ENCODE data around the gene ZNF697. TPM values are rescaled to one million over a fixed set of nuclear protein-coding genes. Genes with fewer than 3 reads are reported as not detected.

The ZNF697 gene
- total and polyA plus RNA-seq, 2 of the 4 experiments (the other 2 are of a cell fraction): 6.2 to 10.2 TPM

DNA sequence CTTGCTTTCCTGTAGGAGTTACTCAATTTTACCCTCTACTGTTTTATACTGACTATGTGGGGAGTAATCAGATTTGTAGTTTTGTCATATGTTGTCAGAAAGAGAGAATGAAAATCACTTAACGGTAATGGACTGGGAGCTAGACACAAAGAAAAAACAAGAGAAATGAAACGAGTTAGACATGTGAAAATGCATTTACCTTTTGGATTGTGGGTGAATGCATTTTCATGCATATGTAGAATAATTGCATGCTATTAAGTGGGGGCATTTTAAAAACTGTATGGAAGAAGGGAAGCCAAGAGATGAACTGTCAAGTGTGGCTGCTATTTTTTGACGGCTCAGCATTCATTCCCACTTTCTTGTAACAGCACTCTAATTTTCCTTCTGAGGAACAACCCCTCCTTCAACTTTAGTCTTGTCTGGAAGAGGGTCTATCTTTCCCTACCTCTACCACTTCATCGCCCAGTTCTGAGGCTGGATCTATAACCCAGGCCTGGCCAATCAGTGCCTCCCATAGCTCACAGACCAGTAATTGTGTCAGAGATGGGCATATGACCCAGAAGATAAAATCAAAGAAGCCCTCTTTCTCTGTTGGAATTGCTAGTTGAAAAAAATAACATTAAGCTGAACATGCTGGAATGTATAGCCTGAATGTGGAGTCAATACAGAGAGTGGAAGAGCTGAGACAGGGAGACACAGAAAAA is 5.2 kb upstream of the ZNF697 start:
- no peak overlapping the region for H3K4ac ChIP-seq (ENCODE audit: low read depth, low read length)
- no peak for DNase-seq
- H3K4me3 ChIP-seq (ENCODE audit: insufficient read depth, low read depth, low read length): no peak overlapping the region
- H3K23ac ChIP-seq (ENCODE audit: low read depth, low read length): no peak overlapping the region
- H3K36me3 ChIP-seq (ENCODE audit: control insufficient read depth, insufficient read depth, low read length): no peaks in the 10 kb centered on the region
- H2BK20ac ChIP-seq (ENCODE audit: low read depth, low read length): 0 out of 2 replicates have a peak overlapping the region, but pooled peaks have one; percentile 5
- H2AFZ ChIP-seq (replicated peaks; ENCODE audit: low read length, poor library complexity): no peak overlapping the region
- peaks cover 3 to 4% of the 10 kb centered on the region in 2 experiments; a peak in 1 of 4 replicates for H3K79me1 ChIP-seq (ENCODE audit: low read depth in 1 of 2, low read length in 2 of 2)
- H2BK5ac ChIP-seq (ENCODE audit: low read depth, low read length, poor library complexity, severe bottlenecking): no peak overlapping the region
- H3K4me1 ChIP-seq (ENCODE audit: control insufficient read depth, insufficient read depth, low read length): peaks cover 6% of the 10 kb centered on the region
- no peak overlapping the region for H3K56ac ChIP-seq (ENCODE audit: extremely low read depth, insufficient read depth, low read length)
- BruUV-seq (replicated peaks): no TSS peak
- H3K18ac ChIP-seq (ENCODE audit: low read depth, low read length): peak overlapping the region; percentile 9; the same call in 1 of the 2 replicates
- TF ChIP-seq POLR2A (IDR thresholded peaks at IDR 0.05; ENCODE audit: low read depth, low read length) (no peak), MAFK (IDR thresholded peaks at IDR 0.05; ENCODE audit: low read depth, low read length) (peak; percentile 25; the same call in 1 of the 2 replicates), MAZ (IDR thresholded peaks at IDR 0.05; ENCODE audit: borderline replicate concordance, low read depth, low read length) (no peak)
- peak overlapping the region; percentile 31; the same call in 1 of the 2 replicates for H3K4me2 ChIP-seq (ENCODE audit: low read depth, low read length)
- ChIA-PET CTCF (interaction anchor here (0.6 to 1.3 kb wide), 2 partner anchors 22 to 30 kb away, joined by 3 to 4 read pairs; no protein-coding TSS in a partner anchor), POLR2A (ENCODE audit: unreplicated experiment) (no interaction called here)
- in situ Hi-C loops (cut with MboI; ENCODE audit: low sequenced_read_pairs) (loop anchor here (25.0 kb wide), 1 partner anchor 366 kb away; no protein-coding TSS in a partner anchor), intact Hi-C loops (cut with micrococcal nuclease) (no loop called here), dilution Hi-C loops (cut with HindIII; ENCODE audit: low sequenced_read_pairs, unreplicated experiment) (no loop called here)
- H2AK9ac ChIP-seq (replicated peaks; ENCODE audit: low read depth, low read length, poor library complexity): no peak overlapping the region
- no peak overlapping the region for H4K8ac ChIP-seq (ENCODE audit: low read depth in 2 of 2, low read length in 2 of 2)
- peak overlapping the region; percentile 57; the same call in 1 of the 2 replicates for H3K27ac ChIP-seq (ENCODE audit: insufficient read depth, low read length)
- H3K9ac ChIP-seq (ENCODE audit: low read depth, low read length): no peak overlapping the region
- no peaks in the 10 kb centered on the region for H3K9me3 ChIP-seq (ENCODE audit: control insufficient read depth, insufficient read depth, low read length)
- H2BK15ac ChIP-seq (ENCODE audit: low read depth, low read length): no peak overlapping the region
- H3K27me3 ChIP-seq (ENCODE audit: control insufficient read depth, insufficient read depth, low read length): peaks cover 1% of the 10 kb centered on the region; the same call in 1 of the 2 replicates
- H4K20me1 ChIP-seq (ENCODE audit: insufficient read depth, low read length): no peaks in the 10 kb centered on the region
- WGBS, 2 experiments (ENCODE audit: extremely low coverage in 2 of 2, insufficient read length in 1 of 2): 100% methylated on average over 1 of the region's 4 CpGs; no CpG with 5 or more reads in 1 of the 2 experiments
- no peak overlapping the region for H2BK120ac ChIP-seq (ENCODE audit: low read depth, low read length)
- no peak overlapping the region for H4K91ac ChIP-seq (ENCODE audit: insufficient read depth, low read depth, low read length)
- no peak; the same call in 1 of the 2 replicates for ATAC-seq (ENCODE audit: low read depth)
- no peaks in the 10 kb centered on the region for H3K9me1 ChIP-seq (ENCODE audit: insufficient read depth, low read length)
- H4K5ac ChIP-seq (ENCODE audit: low read depth, low read length): no peak overlapping the region; the same call in 1 of the 2 replicates
- no peak overlapping the region for H2AK5ac ChIP-seq (ENCODE audit: low read depth, low read length)
- no peak overlapping the region for H3K14ac ChIP-seq (replicated peaks; ENCODE audit: low read depth, low read length)

All from IMR-90 (cell line).